HepG2 (cell line): ENCODE results near the gene RAB38. TPM values are rescaled to one million over a fixed set of nuclear protein-coding genes. Genes with fewer than 3 reads are reported as not detected.

ENCODE experiments used
- HOXA9 ChIP-seq: sonication (generic); formaldehyde crosslinking; IDR thresholded peaks from 2 replicates; pipeline ENCODE4 v1.8.1; 2022; ENCODE audit warnings: missing genetic modification reagents, mild to moderate bottlenecking, moderate library complexity, borderline replicate concordance
- IRF1 ChIP-seq: sonication (generic); formaldehyde crosslinking; IDR thresholded peaks from 2 replicates; pipeline ENCODE4 v1.4.0; 2020; ENCODE audit warnings: low read depth, mild to moderate bottlenecking, missing genetic modification reagents
- SNAPC2 ChIP-seq: sonication (generic); formaldehyde crosslinking; IDR thresholded peaks from 2 replicates; pipeline ENCODE4 v1.8.1; 2022; ENCODE audit warnings: mild to moderate bottlenecking, missing genetic modification reagents
- ZNF441 ChIP-seq: sonication (generic); formaldehyde crosslinking; IDR thresholded peaks from 2 replicates; pipeline ENCODE4 v1.7.0; 2021; ENCODE audit warnings: missing genetic modification reagents, borderline replicate concordance
- ZNF512B ChIP-seq: sonication (generic); formaldehyde crosslinking; IDR thresholded peaks from 2 replicates; pipeline ENCODE4 v1.5.1; 2020; ENCODE audit warnings: missing genetic modification reagents, mild to moderate bottlenecking, borderline replicate concordance
- ZNF605 ChIP-seq: sonication (generic); formaldehyde crosslinking; IDR thresholded peaks from 2 replicates; pipeline ENCODE4 v1.8.0; 2022; ENCODE audit warnings: mild to moderate bottlenecking, missing genetic modification reagents
- ZNF839 ChIP-seq: sonication (generic); formaldehyde crosslinking; IDR thresholded peaks from 2 replicates; pipeline ENCODE4 v1.4.0; 2020; ENCODE audit warnings: missing genetic modification reagents, mild to moderate bottlenecking, borderline replicate concordance
- polyA plus RNA-seq, 8 experiments: library from polyadenylated mRNA; depleted of rRNA in 3 of 8; stranded (reverse) in 7 of 8; unstranded in 1 of 8; fragments of >200 nt; fragmentation: Illumina TruSeq in 4 of 8; extraction: Trizol in 4 of 8; gene quantifications; 2 replicates each; pipeline versions ENCODE4 v1.2.1 to v1.2.3, GENCODE V29; 2011 to 2016; ENCODE audit warnings: low read depth in 4 of 8, missing spikeins in 1 of 8, mixed read lengths in 1 of 8; ENCODE audit not compliant: insufficient read depth in 1 of 8
- total RNA-seq, 5 experiments: library from RNA; depleted of rRNA; stranded (reverse); fragments of >200 nt; fragmentation: Illumina TruSeq; extraction: Trizol; gene quantifications; 2 replicates each; pipeline ENCODE4 v1.2.3, GENCODE V29; 2016; ENCODE audit warnings: low read depth in 1 of 5
- TF ChIP-seq, protein P1 (sequence below): sonication (generic); formaldehyde crosslinking; IDR thresholded peaks from 2 replicates; pipeline ENCODE4 v1.8.0; 2022; ENCODE audit warnings: mild to moderate bottlenecking, missing genetic modification reagents; ENCODE audit not compliant: insufficient replicate concordance
- TF ChIP-seq, protein P2 (sequence below): sonication (generic); formaldehyde crosslinking; IDR thresholded peaks from 2 replicates; pipeline ENCODE4 v1.8.1; 2022; ENCODE audit warnings: mild to moderate bottlenecking, missing genetic modification reagents

RAB38 gene
- total and polyA plus RNA-seq, 2 of the 13 experiments (the other 11 are each of a cell fraction or from before 2014, with no cell fraction given), result 0.13 to 0.30 TPM

GRCh38 chr11:88098289-88098688, 77.0 kb downstream of the RAB38 start (continued):
- TF ChIP-seq ZNF441 (no peak), SNAPC2 (no peak), ZNF512B (CRISPR knock-in tag) (no peak), ZNF605 (CRISPR knock-in tag) (no peak), ZNF839 (CRISPR knock-in tag) (no peak), IRF1 (CRISPR knock-in tag) (no peak), HOXA9 (CRISPR knock-in tag) (no peak)
- TF ChIP-seq, protein P1, sequence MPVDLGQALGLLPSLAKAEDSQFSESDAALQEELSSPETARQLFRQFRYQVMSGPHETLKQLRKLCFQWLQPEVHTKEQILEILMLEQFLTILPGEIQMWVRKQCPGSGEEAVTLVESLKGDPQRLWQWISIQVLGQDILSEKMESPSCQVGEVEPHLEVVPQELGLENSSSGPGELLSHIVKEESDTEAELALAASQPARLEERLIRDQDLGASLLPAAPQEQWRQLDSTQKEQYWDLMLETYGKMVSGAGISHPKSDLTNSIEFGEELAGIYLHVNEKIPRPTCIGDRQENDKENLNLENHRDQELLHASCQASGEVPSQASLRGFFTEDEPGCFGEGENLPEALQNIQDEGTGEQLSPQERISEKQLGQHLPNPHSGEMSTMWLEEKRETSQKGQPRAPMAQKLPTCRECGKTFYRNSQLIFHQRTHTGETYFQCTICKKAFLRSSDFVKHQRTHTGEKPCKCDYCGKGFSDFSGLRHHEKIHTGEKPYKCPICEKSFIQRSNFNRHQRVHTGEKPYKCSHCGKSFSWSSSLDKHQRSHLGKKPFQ, result no peak
- TF ChIP-seq, protein P2, sequence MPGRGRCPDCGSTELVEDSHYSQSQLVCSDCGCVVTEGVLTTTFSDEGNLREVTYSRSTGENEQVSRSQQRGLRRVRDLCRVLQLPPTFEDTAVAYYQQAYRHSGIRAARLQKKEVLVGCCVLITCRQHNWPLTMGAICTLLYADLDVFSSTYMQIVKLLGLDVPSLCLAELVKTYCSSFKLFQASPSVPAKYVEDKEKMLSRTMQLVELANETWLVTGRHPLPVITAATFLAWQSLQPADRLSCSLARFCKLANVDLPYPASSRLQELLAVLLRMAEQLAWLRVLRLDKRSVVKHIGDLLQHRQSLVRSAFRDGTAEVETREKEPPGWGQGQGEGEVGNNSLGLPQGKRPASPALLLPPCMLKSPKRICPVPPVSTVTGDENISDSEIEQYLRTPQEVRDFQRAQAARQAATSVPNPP, result no peak
- TF ChIP-seq, all 625 proteins: peak for 0
